NB4 (cell line): Measurements from ENCODE around the gene CCDC194.

Experiments used
- DNase-seq: peaks from one replicate; pipeline ENCODE4 v3.0.0; 2010; ENCODE audit warnings: low read depth
- H3K4me3 ChIP-seq: one replicate; pipeline ENCODE4 v1.5.1; 2011; ENCODE audit warnings: mild to moderate bottlenecking, low read depth, low read length, moderate library complexity
- CTCF ChIP-seq: IDR thresholded peaks from one replicate; pipeline ENCODE4 v1.5.1; 2012; ENCODE audit warnings: low read depth, low read length
- MYC ChIP-seq: IDR thresholded peaks from 2 replicates; pipeline ENCODE4 v1.6.1; 2011; ENCODE audit warnings: low read depth, low read length
- POLR2A ChIP-seq: IDR thresholded peaks from 2 replicates; pipeline ENCODE4 v1.6.1; 2011; ENCODE audit warnings: mild to moderate bottlenecking; ENCODE audit not compliant: insufficient read length; ENCODE audit errors: extremely low read depth
- TF ChIP-seq, protein P1 (sequence below): IDR thresholded peaks from 2 replicates; pipeline ENCODE4 v1.6.1; 2011; ENCODE audit warnings: low read depth, low read length

CCDC194 gene

GRCh38 chr19:17393002-17393401 lies 994 bp downstream of the CCDC194 start:
- no peak overlapping the region for H3K4me3 ChIP-seq
- TF ChIP-seq CTCF = no peak
- TF ChIP-seq, protein P1, sequence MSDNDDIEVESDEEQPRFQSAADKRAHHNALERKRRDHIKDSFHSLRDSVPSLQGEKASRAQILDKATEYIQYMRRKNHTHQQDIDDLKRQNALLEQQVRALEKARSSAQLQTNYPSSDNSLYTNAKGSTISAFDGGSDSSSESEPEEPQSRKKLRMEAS = no peak
- TF ChIP-seq POLR2A = no peak
- no peak for TF ChIP-seq MYC
- DNase-seq = no peak

DNA sequence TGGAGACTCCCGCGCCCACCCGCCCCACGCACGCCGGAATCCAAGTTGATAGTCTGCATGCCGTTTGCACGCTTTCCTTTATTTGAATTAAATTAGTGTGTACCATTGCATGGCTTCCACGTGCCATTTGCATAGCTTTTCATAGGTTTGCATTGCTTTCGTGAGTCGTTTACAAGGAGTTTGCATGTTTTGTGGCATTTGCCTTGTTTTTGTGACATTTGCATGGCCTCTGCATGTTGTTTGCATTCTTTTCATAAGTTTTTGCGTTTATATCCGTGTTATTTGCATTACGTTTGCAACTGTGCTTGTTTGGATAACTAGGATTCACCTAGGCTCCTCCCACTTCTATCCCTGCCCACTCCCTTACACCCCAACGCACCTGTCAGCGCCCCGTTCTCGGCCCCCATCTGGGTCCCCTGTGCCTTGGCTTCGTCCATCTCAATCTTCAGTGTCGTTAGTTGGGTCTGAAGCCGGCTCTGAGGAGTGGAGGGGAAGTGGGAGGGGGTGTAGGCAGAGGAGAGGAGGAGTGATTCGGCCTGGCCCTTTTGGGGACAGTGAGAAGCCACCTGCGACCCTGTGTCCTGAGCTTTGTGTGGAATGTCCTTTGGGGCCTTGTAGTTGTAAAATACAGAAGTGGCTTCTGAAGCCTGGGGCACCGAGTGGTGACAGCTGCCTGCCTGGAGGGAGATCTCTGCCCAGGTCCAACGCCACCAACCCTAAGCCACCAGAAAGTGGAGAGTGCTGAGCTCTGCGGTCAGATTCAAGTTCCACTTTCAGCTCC lies 2.4 kb downstream of the CCDC194 start:
- TF ChIP-seq MYC (0 out of 2 replicates have a peak, but pooled peaks have one; percentile 29), CTCF (no peak), POLR2A (no peak)
- TF ChIP-seq, protein P1 = peak; percentile 80
- H3K4me3 ChIP-seq = peak overlapping the region; percentile 57
- peak; percentile 80 for DNase-seq

- TF ChIP-seq CTCF (peak; percentile 46), POLR2A (no peak), MYC (peak; percentile 6; the same call in 1 of the 2 replicates)
- TF ChIP-seq, protein P1 = no peak
- H3K4me3 ChIP-seq = peak overlapping the region; percentile 57
- peak; percentile 90 for DNase-seq
Observed at GRCh38 chr19:17390665-17391370, 3.2 kb downstream of the CCDC194 start.

- TF ChIP-seq POLR2A (no peak), MYC (no peak), CTCF (no peak)
- TF ChIP-seq, protein P1 = no peak
- no peak for DNase-seq
- no peak overlapping the region for H3K4me3 ChIP-seq
Observed at GRCh38 chr19:17389957-17390664, 3.9 kb downstream of the CCDC194 start.

DNA sequence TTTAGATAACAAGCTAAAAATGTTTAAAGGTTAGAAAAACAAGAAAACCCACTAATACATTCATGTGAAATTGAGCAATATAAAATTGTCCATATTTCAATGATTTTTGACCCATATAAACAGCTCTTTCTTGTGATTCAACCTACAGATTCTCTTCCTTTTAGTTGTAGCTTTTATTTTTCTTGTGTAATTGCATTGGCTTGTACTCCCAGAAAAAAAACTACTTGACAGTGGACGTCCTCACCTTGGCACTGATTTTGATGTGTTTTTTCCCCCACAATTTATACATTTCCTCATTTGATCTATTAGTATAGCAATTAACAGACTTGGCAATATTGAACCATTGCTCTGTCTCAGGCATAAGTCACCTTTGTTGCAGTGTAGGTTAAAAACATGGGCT lies 4.7 kb downstream of the CCDC194 start:
- TF ChIP-seq CTCF (no peak), POLR2A (no peak), MYC (no peak)
- TF ChIP-seq, protein P1 = no peak
- H3K4me3 ChIP-seq = no peak overlapping the region
- no peak for DNase-seq
